Measurements from ENCODE around the gene AVL9. TPM values are rescaled to one million over a fixed set of nuclear protein-coding genes. Genes with fewer than 3 reads are reported as not detected.

Gene AVL9
- total RNA-seq, 1 donor from 2014 or later, result 44.1 TPM

GRCh38 chr7:32533276-32534029 is 38.2 kb downstream of the AVL9 start:
- DNase-seq (ENCODE audit: low read depth), result peak; percentile 31

- no peak for DNase-seq (ENCODE audit: low read depth)
Observed at GRCh38 chr7:32535162-32535702, 39.9 kb downstream of the AVL9 start.

- DNase-seq (ENCODE audit: low read depth), result no peak
Observed at GRCh38 chr7:32536016-32536415, 40.7 kb downstream of the AVL9 start.

GRCh38 chr7:32536585-32536984 is 41.3 kb downstream of the AVL9 start:
- peak; percentile 99 for DNase-seq (ENCODE audit: low read depth)

- DNase-seq (ENCODE audit: low read depth), result no peak
Observed at GRCh38 chr7:32537760-32538159, 42.5 kb downstream of the AVL9 start.

- DNase-seq (ENCODE audit: low read depth), result no peak
Observed at GRCh38 chr7:32539366-32539765, 44.1 kb downstream of the AVL9 start.

- no peak for DNase-seq (ENCODE audit: low read depth)
Observed at GRCh38 chr7:32539919-32540531, 44.7 kb downstream of the AVL9 start.

GRCh38 chr7:32542595-32542994 is 47.3 kb downstream of the AVL9 start:
- DNase-seq (ENCODE audit: low read depth), result no peak

- DNase-seq (ENCODE audit: low read depth), result no peak
Observed at GRCh38 chr7:32559480-32559879, 64.2 kb downstream of the AVL9 start.

GRCh38 chr7:32560075-32560474 is 64.8 kb downstream of the AVL9 start:
- no peak for DNase-seq (ENCODE audit: low read depth)

GRCh38 chr7:32561613-32562012 is 66.3 kb downstream of the AVL9 start:
- DNase-seq (ENCODE audit: low read depth), result no peak

- DNase-seq (ENCODE audit: low read depth), result no peak
Observed at GRCh38 chr7:32564542-32564941, 69.3 kb downstream of the AVL9 start.

- DNase-seq (ENCODE audit: low read depth), result peak; percentile 86
Observed at GRCh38 chr7:32569388-32570289, 74.3 kb downstream of the AVL9 start.

GRCh38 chr7:32573110-32573687 is 77.9 kb downstream of the AVL9 start:
- DNase-seq (ENCODE audit: low read depth), result no peak

- DNase-seq (ENCODE audit: low read depth), result no peak
Observed at GRCh38 chr7:32574626-32575025, 79.3 kb downstream of the AVL9 start.

- no peak for DNase-seq (ENCODE audit: low read depth)
Observed at GRCh38 chr7:32577421-32577820, 82.1 kb downstream of the AVL9 start.

GRCh38 chr7:32579776-32580175 is 84.5 kb downstream of the AVL9 start:
- no peak for DNase-seq (ENCODE audit: low read depth)

- no peak for DNase-seq (ENCODE audit: low read depth)
Observed at GRCh38 chr7:32580646-32581045, 85.4 kb downstream of the AVL9 start.

- DNase-seq (ENCODE audit: low read depth), result no peak
Observed at GRCh38 chr7:32582036-32582435, 86.7 kb downstream of the AVL9 start.

GRCh38 chr7:32583791-32584190 is 88.5 kb downstream of the AVL9 start:
- DNase-seq (ENCODE audit: low read depth), result no peak

GRCh38 chr7:32586291-32587221 is 91.3 kb downstream of the AVL9 start:
- peak; percentile 83 for DNase-seq (ENCODE audit: low read depth)

Measured in renal cortical epithelial cell (primary cell).